Fibroblast of lung (primary cell): ENCODE results near the gene GNA12. TPM values are rescaled to one million over a fixed set of nuclear protein-coding genes. Genes with fewer than 3 reads are reported as not detected.
A peak's percentile ranks its signal among the peaks of the same experiment; 100 is the strongest.

Experiments used
- DNase-seq, 2 donors: peaks; one replicate each; pipeline versions ENCODE4 v3.0.0 to v3.0.0-alpha.2; 2010; ENCODE audit warnings: low read depth in 2 of 2
- H2AFZ ChIP-seq: 2 replicates; pipeline ENCODE4 v1.5.1; 2012; ENCODE audit warnings: low read length, control low read depth, inconsistent platforms
- H3K27ac ChIP-seq: 2 replicates; pipeline ENCODE4 v1.5.1; 2011; ENCODE audit warnings: low read length, control low read depth; ENCODE audit not compliant: insufficient read depth
- H3K27me3 ChIP-seq: 2 replicates; pipeline ENCODE4 v1.5.1; 2011; ENCODE audit warnings: mild to moderate bottlenecking, low read length; ENCODE audit not compliant: control insufficient read depth, insufficient read depth
- H3K36me3 ChIP-seq: 2 replicates; pipeline ENCODE4 v1.5.1; 2011; ENCODE audit warnings: low read length; ENCODE audit not compliant: control insufficient read depth, insufficient read depth
- H3K4me1 ChIP-seq: 2 replicates; pipeline ENCODE4 v1.5.1; 2011; ENCODE audit warnings: low read length; ENCODE audit not compliant: control insufficient read depth, insufficient read depth; ENCODE audit errors: extremely low read depth
- H3K4me2 ChIP-seq: 2 replicates; pipeline ENCODE4 v1.5.1; 2011; ENCODE audit warnings: low read length, control low read depth; ENCODE audit not compliant: insufficient read depth; ENCODE audit errors: extremely low read depth
- H3K4me3 ChIP-seq, 4 experiments: fragments of 200-600 bp in 1 of 4; sonication (generic) in 1 of 4; replicated peaks in 1 of 4; 2 replicates each; pipeline ENCODE4 v1.5.1; 2011 to 2016; ENCODE audit warnings: low read length in 4 of 4, low read depth in 3 of 4, mild to moderate bottlenecking in 3 of 4, control low read depth in 2 of 4, inconsistent platforms in 1 of 4, mixed read lengths in 1 of 4; ENCODE audit not compliant: insufficient read depth in 1 of 4; ENCODE audit errors: control extremely low read depth in 1 of 4
- H3K79me2 ChIP-seq: 2 replicates; pipeline ENCODE4 v1.5.1; 2012; ENCODE audit warnings: mild to moderate bottlenecking, low read length, inconsistent platforms; ENCODE audit not compliant: control insufficient read depth, insufficient read depth
- H3K9ac ChIP-seq: 2 replicates; pipeline ENCODE4 v1.5.1; 2011; ENCODE audit warnings: mild to moderate bottlenecking, low read length, control low read depth; ENCODE audit not compliant: insufficient read depth
- H3K9me3 ChIP-seq: 2 replicates; pipeline ENCODE4 v1.5.1; 2012; ENCODE audit warnings: low read depth, low read length; ENCODE audit not compliant: control insufficient read depth, insufficient read depth
- H4K20me1 ChIP-seq: 2 replicates; pipeline ENCODE4 v1.5.1; 2011; ENCODE audit warnings: low read length; ENCODE audit not compliant: control insufficient read depth, insufficient read depth; ENCODE audit errors: extremely low read depth
- EZH2 ChIP-seq: IDR thresholded peaks from 2 replicates; pipeline ENCODE4 v1.5.1; 2012; ENCODE audit warnings: low read length, control low read depth, mild to moderate bottlenecking; ENCODE audit errors: missing control alignments
- polyA plus RNA-seq, 2 donors: library from polyadenylated mRNA; depleted of rRNA in 1 of 2; stranded (reverse) in 1 of 2; unstranded in 1 of 2; fragments of >200 nt; gene quantifications; 2 replicates each; pipeline ENCODE4 v1.2.1, GENCODE V29; 2011 to 2012; ENCODE audit warnings: missing spikeins in 1 of 2
- total RNA-seq: library from RNA; depleted of rRNA; stranded (reverse); fragments of >200 nt; gene quantifications from 2 replicates; pipeline ENCODE4 v1.2.1, GENCODE V29; 2014
- TF ChIP-seq, protein P1 (sequence below), 2 donors: IDR thresholded peaks in 1 of 2; conservative IDR thresholded peaks in 1 of 2; 1 replicate in 1 of 2; 2 replicates in 1 of 2; pipeline ENCODE4 v1.5.1; 2011 to 2012; ENCODE audit warnings: low read length in 2 of 2, control low read depth in 1 of 2, inconsistent platforms in 1 of 2, low read depth in 1 of 2, mild to moderate bottlenecking in 1 of 2

GNA12 gene
- total and polyA plus RNA-seq, 2 donors (not counting 1 experiment from before 2014, with no cell fraction given): 36.2 to 137 TPM

- no peak overlapping the region for H3K4me3 ChIP-seq
- H4K20me1 ChIP-seq: no peaks in the 10 kb centered on the region
- H3K27ac ChIP-seq: peak overlapping the region; percentile 44
- TF ChIP-seq, protein P1, sequence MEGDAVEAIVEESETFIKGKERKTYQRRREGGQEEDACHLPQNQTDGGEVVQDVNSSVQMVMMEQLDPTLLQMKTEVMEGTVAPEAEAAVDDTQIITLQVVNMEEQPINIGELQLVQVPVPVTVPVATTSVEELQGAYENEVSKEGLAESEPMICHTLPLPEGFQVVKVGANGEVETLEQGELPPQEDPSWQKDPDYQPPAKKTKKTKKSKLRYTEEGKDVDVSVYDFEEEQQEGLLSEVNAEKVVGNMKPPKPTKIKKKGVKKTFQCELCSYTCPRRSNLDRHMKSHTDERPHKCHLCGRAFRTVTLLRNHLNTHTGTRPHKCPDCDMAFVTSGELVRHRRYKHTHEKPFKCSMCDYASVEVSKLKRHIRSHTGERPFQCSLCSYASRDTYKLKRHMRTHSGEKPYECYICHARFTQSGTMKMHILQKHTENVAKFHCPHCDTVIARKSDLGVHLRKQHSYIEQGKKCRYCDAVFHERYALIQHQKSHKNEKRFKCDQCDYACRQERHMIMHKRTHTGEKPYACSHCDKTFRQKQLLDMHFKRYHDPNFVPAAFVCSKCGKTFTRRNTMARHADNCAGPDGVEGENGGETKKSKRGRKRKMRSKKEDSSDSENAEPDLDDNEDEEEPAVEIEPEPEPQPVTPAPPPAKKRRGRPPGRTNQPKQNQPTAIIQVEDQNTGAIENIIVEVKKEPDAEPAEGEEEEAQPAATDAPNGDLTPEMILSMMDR (conservative IDR thresholded peaks at IDR 0.05 in 1 of 2, IDR thresholded peaks at IDR 0.05 in 1 of 2; ENCODE audit: low read depth in 1 of 2, low read length in 2 of 2): no peak
- no peak for TF ChIP-seq EZH2
- H3K79me2 ChIP-seq: peaks cover 73% of the 10 kb centered on the region
- H3K9ac ChIP-seq: no peak overlapping the region
- H3K4me2 ChIP-seq: no peak overlapping the region
- no peaks in the 10 kb centered on the region for H3K9me3 ChIP-seq
- H3K36me3 ChIP-seq: peaks cover 3% of the 10 kb centered on the region
- no peak overlapping the region for H2AFZ ChIP-seq
- no peak for DNase-seq
- H3K27me3 ChIP-seq: no peaks in the 10 kb centered on the region
- peaks cover 35% of the 10 kb centered on the region for H3K4me1 ChIP-seq
Observed at GRCh38 chr7:2818121-2818520, 26.0 kb downstream of the GNA12 start.

DNA sequence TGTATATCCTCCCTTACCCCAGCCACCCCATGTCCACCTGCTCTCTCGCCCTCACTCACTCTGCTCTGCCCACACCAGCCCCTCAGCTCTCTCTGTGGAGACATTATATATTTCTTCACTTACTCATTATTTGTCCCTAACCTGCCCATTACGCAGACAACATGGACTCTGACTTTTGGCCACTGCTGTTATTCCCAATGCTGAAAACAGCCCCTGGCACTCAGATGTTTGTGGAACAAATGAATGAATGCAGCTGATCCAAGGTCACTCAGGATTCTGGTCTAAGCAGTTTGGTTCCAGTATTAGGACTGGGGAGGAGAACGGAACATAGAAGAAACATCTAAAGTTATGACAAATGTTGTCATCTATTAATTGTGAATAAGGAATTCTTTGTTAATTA is 26.7 kb downstream of the GNA12 start:
- peaks cover 69% of the 10 kb centered on the region for H3K79me2 ChIP-seq
- no peak overlapping the region for H3K27ac ChIP-seq
- H4K20me1 ChIP-seq: no peaks in the 10 kb centered on the region
- no peak overlapping the region for H3K9ac ChIP-seq
- no peak overlapping the region for H3K4me3 ChIP-seq
- no peak overlapping the region for H2AFZ ChIP-seq
- peaks cover 3% of the 10 kb centered on the region for H3K36me3 ChIP-seq
- H3K9me3 ChIP-seq: no peaks in the 10 kb centered on the region
- TF ChIP-seq, protein P1 (conservative IDR thresholded peaks at IDR 0.05 in 1 of 2, IDR thresholded peaks at IDR 0.05 in 1 of 2; ENCODE audit: low read depth in 1 of 2, low read length in 2 of 2): no peak
- no peak for TF ChIP-seq EZH2
- H3K27me3 ChIP-seq: no peaks in the 10 kb centered on the region
- no peak overlapping the region for H3K4me2 ChIP-seq
- peaks cover 30% of the 10 kb centered on the region for H3K4me1 ChIP-seq
- no peak for DNase-seq

GRCh38 chr7:2815875-2816245 is 28.2 kb downstream of the GNA12 start:
- Histone ChIP-seq H3K9me3 (no peaks in the 10 kb centered on the region), H3K4me2 (no peak overlapping the region), H3K4me3 (no peak overlapping the region), H3K9ac (no peak overlapping the region), H3K79me2 (peaks cover 77% of the 10 kb centered on the region), H4K20me1 (no peaks in the 10 kb centered on the region), H2AFZ (no peak overlapping the region), H3K4me1 (peaks cover 26% of the 10 kb centered on the region), H3K27ac (no peak overlapping the region), H3K36me3 (peaks cover 3% of the 10 kb centered on the region), H3K27me3 (no peaks in the 10 kb centered on the region)
- no peak for DNase-seq
- TF ChIP-seq EZH2: no peak
- TF ChIP-seq, protein P1 (conservative IDR thresholded peaks at IDR 0.05 in 1 of 2, IDR thresholded peaks at IDR 0.05 in 1 of 2; ENCODE audit: low read depth in 1 of 2, low read length in 2 of 2): no peak
